ENCODE data around the gene TPRG1L.

Gene TPRG1L

DNA sequence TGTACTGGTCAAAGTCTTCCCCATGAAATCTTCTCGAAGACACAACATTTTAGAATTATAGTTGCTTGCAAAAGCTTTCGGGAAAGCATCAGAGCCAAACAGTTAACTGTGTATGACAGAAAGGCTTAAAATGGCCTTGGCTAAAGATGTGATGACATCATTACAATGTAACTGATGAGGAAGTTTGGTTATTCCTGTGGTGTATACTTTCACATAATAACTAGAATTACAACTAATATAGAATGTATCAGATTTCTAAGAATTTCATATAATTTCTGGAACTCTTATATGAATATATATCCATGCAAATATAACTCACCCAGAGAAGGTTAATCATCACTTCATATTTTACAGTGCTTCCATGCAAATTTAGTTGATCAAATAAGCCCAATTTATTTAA, 35.9 kb downstream of the TPRG1L start:
- DNase-seq, result no peak

DNA sequence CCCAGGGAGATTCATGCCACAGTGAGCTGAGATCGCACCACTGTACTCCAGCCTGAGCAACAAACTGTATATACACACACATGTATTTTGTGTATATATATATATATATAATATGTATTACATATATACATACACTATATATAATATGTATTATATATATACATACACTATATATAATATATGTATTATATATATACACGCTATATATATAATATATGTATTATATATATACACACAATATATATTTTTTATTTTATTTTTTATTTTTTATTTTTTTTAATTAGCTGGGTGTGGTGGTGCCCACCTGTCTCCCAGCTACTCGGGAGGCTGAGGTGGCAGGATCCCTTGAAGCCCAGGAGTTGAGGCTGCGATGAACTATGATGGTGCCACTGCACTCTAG, 36.8 kb downstream of the TPRG1L start:
- no peak for DNase-seq

DNA sequence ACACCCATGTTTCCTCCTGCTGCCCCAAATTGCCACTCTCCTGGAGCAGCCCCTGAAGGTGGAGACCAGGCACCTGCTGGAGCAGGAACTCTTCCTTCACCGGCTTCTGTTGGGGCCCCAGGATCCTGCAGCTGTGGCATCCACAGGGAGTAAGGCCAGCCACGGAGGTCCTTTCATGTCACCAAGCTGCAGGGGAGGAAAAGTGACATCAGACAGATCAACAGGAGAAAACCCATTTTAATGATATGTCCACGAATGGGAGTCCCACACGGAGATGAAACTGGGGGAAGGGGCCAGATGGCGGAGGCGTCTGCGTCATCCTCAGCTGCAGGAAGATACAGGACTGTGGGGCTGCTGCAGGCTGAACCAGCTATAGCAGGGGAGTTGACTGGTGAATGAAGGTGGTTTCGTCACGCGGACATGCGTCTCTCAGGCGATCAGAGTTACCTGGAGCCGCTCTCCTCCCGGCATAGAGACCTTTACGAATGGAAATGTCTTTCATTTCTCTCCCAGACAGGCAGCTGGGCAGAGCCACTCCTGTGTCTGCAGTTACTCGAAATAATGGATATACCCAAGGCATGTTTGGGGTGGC, 37.4 kb downstream of the TPRG1L start:
- DNase-seq, result no peak

DNA sequence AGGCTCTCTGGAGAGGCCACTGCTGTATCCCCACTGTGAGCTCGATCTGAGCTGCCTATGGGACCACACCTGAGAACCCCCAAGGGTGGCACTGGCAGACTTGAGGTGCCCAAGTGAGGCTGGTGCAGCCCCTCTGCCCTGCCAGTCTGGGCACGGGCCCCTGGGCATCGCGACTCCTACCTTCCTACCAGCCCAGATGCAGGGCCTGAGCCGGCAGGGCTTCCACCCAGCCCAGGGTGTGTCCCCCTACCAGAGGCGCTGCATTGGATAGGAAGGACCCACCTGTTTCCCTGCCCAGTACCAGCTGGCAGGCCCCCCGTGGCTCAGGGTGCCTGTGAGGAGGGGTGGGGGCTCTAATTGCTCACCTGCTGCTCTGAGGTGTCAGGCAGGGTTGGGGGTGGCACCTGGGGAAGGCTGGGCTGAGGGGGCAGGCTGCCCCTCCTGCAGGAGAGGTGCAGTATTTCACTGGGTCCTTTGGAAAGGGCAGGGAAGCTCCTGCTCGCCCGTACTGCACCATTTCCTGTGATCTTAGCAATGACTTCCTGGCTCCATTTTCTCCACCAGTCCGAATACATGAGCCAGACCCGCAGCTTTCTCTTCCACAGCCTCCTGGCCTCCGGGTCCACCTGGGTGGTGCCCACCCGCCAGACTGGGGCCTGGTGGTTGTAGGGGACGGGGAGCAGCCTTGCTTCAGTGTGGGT, 39.3 kb downstream of the TPRG1L start:
- DNase-seq, result no peak

DNA sequence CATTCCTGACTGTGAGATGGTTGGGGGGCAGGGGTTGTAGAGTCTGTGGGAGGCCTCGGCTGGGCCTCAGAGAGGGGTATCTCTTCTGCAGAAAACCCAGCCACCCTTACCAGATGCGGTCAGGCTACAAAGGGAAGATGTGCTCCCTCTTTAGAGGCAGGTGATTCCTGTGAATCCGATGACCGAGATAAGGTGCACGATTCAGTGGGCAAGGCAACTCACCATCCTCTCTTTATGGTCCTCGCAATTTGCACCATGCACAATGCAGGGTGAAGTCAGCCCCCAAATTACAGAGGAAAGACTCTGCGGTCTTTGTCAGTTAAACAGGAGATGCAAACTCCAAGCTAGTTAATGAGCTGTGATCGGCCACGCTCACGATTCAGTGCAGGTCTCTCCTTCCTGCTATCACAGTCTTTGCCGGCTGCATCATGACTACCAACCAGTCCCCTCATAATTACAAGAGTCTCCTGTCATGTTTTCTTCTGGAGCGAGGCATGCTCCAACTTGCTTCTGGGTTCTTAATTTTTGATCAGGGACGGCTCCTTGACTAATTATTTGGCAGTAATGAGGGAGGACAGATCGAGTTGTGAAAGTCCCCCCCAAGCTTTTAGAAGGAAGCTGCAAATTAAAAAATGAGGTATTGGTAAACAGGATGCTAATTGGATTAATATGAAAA, 40.0 kb downstream of the TPRG1L start:
- no peak for DNase-seq

DNA sequence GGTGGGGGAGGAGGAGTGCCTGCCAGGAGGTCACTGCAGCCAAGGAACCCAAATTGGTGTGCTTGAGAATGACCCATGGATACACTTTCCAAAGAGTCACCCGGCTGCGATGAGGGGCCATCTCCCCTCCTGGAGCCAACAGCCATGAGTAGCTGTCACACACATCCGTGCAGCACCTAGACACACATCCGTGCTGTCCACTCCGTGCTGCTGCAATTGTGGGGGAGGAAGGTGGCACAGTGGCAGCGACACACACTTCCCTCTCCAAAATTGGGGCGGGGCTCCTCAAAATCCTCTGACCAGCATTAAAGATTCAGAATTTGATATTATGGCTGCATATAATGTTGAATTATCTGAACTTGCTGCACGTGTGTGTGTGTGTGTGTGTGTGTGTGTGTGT, 43.3 kb downstream of the TPRG1L start:
- DNase-seq, result no peak

DNA sequence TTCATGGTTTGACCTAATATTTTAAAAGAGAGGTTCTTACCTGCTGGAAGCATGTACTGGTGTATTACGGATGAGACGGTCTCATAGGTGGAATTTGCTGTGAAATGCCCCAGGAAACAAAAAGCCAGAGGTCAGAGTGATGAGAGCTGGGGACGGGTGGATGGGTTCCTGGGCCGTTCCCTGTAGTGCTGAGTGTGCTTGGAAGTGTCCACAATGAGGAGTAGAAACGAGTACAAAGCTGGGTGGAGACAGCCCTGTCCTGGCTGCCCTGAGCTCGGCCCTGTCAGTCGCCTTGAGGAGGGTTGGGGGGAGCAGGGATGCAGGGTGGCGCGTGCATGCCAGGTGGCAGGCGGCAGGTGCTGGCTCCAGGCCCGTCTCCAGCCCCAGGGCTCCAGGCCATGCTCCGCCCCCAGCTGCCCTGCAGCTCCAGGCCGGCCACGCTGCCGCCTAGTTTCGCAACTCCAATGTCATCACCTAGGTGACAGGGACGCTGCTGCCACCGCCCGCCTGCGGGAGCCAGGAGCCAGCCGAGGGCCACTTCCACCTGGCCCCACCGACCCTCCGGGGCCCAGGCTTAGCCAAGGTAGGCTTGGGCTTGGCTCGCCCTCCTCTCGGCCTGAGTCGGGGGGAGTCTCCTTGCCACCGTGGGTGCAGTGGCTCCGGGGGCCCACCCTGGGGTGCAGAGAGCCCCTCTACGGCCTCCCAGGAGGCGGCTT, 43.9 kb downstream of the TPRG1L start:
- peak in 31 of 51 donors; percentile 6 to 66 (median 29) for DNase-seq

DNA sequence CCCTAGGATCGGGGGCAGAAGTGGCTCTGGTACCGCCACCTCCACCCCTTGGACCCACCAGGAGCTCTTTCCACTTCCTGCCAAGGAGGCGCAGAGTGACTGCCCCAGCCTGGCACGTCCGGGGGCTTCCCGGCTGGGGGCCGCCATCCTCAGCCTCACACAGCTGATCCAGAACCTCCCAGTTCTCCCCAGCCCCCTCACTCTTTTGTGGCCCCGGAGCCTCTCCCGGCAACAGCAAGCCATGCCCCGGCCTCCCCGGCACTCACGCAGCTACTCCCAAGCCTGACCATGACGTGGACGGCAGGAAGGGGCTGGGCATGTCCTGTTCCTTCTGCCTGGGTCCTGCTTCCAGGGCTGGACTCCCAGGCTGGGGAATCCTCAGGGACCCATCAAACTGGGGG, 44.6 kb downstream of the TPRG1L start:
- no peak for DNase-seq

DNA sequence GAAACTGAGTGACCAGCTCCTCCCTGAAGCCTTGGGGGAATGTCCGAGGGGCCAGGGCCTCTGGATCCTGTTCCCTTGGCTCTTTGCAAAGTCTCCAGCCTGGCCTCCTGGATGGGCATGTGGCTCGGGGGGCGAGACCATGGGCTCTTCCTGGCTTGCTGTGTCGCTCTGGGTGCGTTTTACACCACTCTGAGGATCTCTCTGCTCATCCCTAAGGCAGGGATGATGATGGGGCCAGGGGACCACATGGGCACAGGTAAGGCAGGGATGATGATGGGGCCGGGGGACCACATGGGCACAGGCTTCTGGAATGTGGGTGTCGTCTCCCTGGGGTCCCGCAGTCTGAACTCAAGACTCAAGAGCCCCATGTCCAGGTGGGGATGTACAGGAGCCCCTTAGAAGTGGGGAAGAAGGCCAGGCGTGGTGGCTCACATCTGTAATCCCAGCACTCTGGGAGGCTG, 45.2 kb downstream of the TPRG1L start:
- DNase-seq, result no peak

DNA sequence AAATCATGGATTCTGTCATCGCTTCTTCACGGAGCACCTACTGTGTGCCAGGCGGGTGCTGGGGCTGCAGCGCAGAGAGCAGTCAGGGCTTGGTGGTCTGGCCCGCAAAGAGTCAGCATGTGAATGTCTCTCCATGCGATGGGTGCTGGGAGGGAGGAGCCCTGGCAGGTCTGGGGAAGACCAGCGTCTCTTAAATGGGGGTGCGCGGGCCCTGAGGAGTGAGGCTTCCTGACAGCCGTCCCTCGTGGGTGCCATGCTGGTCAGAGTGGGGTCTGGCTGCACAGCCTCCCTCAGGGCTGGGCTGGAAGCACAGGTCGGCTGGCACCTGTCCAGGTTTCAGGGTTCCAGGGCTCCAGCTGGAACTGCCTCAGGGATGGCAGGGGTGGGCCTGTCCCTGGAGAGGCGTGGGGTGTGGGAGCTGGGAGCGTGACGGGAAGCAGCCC, 46.0 kb downstream of the TPRG1L start:
- DNase-seq, result no peak

DNA sequence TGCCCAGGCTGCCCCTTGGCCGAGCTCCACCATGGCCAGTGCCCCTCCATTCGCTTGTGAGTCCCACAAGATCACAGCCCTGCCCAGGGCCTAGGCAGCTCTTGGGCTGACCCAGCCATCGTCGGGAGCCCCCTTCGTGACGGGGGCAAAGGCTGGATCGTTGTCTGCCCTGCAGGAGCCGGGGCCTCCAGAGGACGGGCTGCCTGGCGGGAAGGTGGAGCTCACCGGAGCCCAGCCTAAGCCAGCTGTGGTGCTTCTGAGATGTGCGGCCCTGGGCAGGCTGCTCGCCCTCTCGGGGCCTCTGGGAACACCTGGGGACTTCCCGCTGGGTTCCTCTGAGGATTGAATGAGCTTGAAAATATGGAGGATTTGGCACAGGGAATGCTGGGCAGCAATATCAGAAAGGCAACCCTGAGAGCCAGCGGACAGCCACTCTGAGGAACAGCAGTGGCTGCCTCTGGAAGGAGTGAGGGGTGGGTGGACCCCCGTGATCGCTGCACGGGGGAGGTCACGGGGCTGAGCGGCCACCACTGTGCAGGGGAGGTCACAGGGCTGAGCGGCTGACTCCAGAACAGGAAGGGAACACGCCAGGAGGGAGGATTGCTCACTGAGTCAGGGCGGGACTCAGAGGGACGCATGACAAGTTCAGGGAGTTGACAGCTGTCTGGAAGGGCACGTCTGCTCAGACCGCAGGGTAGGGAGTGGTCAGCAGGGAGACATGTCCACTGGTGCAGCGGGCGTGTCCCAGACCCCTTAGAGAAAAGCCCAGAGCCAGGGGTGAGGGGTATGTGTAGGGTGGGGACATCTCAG, 46.8 kb downstream of the TPRG1L start:
- DNase-seq, result no peak

DNA sequence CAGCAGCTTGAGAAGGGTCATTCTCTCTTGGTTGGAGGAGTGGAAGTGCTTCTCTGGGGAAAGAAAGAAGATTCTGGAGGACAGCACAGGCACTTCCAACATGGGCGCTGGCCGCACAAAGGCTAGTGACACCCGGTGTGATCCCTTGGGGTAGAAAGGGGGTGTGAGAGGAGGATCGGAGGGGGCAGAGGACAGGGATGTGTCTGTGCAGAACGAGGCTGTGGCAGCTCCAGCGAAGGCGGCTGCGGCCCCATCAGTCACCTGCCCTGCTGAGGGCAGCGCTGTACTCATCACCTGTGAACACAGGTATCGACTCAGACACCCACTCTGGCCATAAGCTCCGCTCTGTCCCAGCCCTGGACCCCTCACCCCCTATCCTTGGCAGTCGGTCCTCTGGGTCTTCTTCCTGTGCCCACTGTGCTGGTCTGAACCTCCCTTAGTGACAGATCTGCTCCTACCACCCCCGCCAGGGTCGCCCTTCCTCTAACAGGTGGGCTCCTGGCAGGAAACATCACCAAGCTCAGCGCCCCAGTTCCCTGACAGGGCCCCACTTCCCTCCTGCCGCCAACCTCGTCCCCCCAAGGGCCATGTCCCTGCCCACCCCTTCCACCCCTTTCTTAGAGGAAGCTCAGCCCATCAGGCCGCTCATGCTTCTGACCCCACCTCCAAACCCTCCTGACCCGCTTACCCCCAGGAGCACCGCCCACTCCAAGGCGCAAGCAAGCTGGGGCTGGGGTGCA, 47.6 kb downstream of the TPRG1L start:
- no peak for DNase-seq

DNA sequence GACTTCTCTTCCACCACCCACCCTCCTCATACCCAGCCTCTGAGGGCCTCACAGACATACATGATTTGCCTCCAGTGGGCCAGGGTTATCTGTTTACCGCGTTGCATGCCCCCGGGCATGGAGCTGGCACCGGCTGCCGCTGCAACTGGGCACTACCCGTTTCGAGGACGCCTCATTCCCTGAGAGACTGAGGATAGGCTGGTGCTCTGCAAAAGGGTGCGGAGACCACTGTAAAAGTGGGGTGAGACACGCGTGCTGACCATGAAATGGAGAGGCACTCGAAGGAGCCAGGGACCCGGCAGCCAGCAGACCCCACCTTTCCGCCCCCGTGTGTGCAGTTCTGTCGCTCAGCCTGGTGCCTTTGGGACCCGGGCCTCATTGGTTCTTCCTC, 48.2 kb downstream of the TPRG1L start:
- no peak for DNase-seq

DNA sequence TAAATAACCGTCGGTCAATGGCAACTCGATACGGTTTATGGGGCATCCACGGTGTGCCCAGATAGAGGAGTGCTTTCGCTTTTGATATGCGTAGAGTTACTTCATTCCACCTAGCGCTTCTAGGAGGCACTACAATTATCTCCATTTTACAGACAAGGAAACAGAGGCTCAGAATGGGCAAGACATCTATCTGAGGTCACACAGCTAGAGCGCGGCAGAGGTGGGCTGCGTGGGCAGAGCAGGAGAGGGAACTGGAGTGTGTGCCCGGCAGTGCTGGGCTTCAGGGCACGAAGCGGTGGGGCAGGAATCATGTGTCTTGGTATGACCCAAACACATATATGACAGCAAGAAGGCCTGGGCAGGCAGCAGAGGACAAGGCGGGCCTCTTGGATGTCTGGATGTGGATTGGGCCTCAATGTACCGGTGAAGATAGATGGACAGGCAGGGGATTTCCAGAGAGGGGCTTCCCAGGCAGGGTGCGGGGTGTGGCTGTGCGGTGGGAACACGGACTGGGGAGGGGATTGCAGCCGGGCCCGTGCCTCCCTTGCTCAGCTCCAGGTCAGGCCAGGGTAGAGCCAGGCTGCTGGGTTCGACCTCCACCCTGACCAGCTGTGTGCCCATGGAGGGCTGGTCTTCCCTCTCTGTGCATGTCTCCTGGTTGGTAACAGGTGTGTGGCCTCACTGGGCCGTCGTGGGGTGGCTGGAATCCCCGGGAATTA, 48.7 kb downstream of the TPRG1L start:
- no peak for DNase-seq

DNA sequence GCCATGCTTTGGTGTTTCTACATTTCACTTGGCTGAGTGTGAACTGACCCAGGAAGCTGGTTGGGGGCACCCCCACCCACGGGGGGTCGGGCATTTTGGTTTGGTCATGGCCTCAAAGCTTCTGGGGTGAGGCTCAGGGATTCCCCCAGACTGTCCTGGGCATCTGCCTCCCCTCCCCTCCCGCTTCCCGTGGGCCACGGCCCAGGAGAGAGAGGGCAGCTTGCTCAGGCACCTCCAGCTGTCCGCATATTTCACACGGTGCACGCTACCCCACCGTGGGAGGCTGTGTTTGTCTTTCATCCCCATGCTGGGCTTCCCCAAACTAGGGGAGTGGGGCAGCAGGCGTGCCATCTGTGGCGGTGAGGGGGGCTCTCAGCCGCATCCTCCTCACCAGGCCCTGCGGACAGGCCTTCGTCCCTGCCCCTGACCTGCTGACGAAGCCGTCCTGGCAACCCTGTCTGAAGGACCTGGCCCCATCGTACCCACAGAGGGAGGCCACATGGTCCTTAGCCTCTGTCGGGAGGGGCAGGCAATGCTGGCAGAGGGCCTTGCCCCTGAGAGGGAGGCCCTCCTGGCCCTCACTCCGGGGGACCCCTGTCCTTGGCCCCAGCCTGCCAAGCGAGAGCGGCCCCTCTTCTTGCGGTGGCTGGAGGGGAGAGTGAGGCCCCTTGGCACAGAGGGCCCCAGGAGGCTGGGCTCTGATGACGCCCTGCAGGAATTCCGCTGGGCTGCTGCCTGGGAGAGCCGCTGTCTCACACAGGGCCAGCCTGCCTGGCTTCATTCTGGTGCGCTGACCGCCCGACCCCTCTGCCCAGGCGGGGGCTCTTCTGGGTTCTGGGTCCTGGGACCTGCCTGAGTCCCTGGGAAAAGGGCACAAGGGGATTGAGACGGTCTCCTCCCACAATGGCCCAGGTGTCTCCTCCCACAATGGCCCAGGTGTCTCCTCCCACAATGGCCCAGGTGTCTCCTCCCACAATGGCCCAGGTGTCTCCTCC, 49.6 kb downstream of the TPRG1L start:
- DNase-seq, result no peak

DNA sequence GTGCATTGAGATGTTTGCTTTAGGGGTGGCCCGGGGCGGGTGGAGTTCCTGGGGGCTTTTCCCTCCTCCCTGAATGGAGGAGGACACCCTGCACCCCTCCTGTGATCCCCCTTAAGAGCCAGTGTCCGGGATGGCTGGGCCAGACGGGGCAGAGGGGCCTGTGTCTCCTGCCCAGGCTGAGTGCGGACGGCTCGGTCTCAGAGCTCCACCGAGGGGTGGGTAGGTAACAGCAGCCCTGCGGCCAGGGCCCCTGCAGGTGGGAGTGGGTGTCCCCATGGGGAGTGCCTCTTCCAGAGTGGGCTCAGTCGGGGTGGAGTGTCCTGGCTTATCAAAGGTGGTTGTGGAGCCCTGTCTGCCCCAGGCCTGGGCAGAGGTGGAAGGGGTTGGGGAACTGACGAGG, 50.6 kb downstream of the TPRG1L start:
- no peak for DNase-seq

DNA sequence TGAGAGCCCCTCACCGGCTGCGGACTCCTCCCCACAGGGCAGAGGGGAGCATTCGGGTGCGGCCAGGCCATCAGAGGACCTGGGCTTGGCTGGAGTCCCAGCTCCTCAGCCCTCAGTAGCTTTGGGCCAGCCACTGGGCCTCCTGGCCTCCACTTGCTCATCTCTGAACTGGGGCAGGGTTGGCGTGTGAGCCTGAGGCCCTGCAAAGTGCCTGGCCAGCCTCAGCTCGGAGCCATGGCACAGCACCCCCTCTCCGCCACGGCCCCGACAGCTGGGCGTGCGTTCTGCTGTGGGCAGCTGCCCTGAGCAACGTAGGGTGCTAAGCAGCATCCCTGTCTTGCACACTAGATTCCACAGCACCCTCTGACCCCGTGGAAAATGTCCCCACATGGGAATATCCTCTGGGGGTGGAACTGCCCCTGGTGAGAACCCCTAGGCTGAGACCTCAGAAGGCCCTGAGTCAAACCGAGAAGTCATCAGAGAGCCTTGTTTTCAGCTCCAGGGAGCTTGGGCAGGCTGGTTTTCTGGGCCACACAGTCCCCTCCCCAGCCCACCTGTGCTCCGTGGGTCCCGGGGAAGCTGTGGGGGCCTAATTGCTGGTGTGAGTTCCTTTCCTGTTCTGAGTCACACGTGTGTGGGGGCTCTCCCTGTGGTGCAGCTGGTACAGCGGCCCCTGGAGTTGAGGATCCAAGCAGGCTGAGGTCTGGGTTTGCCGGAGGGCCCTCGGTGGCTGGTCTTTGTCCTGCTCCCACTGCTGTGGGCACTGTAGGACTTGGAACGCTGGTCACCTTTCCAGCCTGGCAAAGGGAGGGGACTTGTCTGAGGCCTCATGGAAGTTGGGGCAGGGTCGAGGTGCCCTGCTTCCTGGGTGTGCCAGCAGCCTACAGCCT, 52.0 kb downstream of the TPRG1L start:
- DNase-seq, result no peak

DNA sequence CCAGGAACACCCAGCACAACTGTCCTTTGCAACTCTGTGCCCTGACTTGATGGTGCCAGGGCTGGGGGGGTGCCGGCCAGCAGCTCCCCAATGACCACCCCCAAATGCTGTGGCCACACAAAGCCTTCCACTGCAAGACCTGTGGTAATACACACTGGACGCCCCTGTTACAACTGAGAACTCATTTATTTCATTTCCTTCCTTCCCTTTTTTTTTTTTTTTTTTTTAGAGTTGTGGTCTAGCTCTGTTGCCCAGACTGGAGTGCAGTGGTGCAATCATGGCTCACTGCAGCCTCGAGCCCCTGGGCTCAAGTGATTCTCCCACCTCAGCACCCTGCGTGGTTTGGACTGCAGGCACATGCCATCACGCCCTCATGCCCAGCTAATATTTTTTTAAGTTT, 52.7 kb downstream of the TPRG1L start:
- DNase-seq, result no peak

All from hypothalamus (tissue), 51 donors.